Measurements from ENCODE around the gene AVL9.
A peak's percentile ranks its signal among the peaks of the same experiment; 100 is the strongest.
"Not testable (repeated sequence)": the region's sequence is repeated elsewhere in the genome, so short reads cannot be mapped to it uniquely, and the experiment has no call there.

The AVL9 gene

DNA sequence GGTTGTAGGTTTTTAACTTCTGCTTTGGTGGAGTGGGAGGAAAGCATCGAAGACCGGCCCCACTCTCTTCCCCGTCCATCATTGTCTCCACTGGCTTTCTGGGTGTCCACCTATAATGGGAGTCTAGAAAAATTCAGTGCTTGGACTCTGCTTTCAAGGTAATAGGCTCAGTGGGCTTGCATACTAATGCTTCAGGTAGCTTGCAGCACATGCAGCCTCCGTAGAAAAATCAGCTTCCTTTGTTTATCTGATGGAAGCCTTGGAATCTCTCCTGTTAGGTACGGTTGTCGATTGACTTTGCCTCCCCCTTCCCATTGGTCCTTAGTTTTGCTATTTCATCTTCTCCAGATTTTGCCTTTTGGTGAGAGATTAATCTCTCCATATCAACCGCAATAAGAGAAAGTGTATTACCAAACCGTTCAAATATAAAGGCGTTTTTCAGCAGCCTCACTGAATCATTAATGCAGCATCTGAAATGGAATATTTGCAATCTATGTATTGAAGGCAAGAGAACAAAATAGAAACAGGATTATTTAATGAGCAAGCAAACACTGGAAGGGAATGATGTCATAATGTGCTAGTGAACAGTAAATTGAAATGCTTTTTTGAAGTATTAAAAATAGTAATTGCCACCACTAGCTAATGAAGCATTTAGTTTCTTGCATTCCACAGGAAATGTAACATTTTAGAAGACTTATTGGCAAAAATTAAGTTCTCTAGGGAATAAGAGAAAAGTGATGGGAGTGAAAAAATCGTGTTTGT lies 944 bp downstream of the AVL9 start:
- no peak for DNase-seq

DNA sequence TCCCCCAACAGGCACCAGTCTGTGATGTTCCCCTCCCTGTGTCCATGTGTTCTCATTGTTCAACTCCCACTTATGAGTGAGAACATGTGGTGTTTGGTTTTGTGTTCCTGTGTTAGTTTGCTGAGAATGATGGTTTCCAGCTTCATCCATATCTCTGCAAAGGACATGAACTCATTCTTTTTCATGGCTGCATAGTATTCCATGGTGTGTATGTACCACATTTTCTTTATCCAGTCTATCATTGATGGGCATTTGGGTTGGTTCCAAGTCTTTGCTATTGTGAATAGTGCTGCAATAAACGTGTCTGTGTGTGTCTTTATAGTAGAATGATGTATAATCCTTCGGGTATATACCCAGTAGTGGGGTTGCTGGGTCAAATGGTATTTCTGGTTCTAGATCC lies 4.5 kb downstream of the AVL9 start:
- not testable (repeated sequence) for DNase-seq

DNA sequence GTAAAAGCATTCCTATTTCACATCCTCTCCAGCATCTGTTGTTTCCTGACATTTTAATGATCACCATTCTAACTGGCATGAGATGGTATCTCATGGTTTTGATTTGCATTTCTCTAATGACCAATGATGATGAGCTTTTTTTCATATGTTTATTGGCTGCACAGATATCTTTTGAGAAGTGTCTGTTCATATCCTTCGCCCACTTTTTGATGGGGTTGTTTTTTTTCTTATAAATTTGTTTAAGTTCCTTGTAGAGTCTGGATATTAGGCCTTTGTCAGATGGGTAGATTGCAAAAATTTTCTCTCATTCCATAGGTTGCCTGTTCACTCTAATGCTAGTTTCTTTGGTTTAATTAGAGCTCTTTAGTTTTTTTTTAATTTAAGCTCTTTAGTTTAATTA lies 4.9 kb downstream of the AVL9 start:
- not testable (repeated sequence) for DNase-seq

DNA sequence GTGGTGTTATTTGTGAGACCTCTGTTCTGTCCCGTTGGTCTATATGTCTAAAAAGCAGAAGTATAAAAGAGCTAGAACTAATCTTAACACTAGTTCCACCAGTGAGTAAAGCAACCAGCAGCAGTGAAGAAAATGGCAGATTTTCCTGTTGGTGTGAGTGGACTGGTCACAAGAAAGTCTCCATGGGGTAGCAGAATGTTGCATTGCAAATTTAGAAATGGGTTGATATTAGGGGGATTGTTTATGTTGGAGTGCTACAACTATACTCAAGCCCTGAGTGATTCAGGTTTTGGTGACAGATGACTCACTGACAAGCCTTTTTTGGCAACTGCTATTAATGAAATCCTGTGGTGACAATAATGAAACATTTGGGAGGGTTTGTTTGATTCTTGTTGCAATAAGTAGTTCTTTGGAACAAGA lies 5.6 kb downstream of the AVL9 start:
- DNase-seq = no peak

DNA sequence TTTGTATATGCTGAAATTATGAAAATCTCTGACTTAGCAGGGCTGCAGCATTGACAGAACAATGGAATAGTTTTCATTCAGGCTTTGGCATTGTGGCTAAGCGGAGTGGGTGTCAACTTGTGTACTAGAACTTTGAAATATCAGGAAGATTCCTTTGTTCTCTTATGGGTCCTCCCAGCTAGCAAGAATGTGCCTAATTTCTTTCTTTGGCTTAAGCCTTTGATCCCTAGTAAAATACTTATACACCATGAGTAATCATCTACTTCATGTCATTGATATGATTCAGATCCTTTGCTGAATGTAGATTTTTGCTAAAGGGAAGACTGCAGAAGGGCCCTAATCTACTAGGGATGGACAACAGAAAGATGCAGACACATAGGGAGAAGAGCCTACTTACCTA lies 6.2 kb downstream of the AVL9 start:
- peak; percentile 75 for DNase-seq

DNA sequence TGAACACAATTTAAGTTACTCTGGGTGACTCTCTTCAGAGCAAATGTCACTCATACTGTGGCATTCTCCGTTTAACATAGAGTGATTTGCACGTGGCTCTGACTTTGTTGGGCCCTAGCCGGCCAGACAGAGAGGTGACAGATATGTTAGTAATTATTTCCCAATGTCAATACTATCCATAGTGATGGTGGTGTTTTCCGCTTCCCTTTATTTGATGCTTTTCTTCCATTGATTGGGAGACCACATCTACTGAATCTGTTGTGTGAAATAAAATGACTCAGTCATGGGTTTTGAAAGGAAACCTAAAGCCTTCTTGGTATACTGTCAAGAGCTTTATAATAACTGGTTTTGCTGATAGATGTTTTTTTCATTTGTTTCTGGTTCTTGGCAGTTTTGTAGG lies 7.4 kb downstream of the AVL9 start:
- DNase-seq = no peak

DNA sequence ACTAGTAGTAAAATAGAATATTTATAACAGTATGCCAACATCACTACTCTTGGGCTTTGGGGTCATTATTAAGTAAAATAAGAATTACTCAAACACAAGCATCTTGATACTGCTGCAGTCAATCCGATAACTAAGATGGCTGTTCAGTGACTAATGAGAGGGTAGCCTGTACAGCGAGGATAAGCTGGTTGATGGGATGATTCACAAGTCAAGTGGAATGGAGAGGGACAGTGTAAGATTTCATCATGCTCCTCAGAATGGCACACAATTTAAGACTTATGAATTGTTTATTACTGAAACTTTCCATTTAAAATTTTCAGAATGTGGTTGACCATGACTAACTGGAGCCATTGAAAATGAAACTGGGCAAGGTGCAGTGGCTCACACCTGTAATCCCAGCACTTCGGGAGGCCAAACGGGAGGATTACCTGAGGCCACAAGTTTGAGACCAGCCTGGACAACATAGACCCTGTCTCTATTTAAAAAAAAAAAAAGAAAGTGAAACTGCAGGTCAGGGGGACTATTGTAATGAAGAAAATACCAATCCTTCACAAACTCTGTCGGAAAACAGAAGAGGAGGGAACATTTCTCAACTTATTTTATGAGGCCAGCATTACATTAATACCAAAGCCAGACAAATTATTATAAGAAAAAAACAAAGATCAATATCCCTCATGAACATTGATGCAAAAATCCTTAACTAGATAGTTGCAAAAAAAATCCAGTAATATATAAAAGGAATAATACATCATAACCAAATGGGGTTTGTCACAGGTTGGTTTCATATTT lies 11.2 kb downstream of the AVL9 start:
- peak; percentile 97 for DNase-seq

DNA sequence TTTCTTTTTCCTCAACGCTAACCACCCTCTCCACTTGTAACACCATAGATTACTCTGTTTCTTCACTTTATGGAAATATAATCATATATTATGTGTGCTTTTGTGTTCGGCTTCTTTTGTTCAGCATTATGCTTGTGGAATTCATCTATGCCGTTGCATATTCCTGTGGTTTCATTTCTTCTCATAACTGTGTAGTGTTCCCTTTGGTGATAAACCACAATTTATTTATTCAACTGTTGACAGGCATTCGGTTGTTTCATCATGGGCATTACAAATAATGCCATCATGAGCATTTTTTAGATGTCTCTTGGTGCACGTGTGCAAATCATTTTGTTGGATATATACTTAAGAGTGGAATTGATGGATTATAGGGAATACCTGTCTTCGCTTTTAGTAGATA lies 12.1 kb downstream of the AVL9 start:
- peak; percentile 66 for DNase-seq

DNA sequence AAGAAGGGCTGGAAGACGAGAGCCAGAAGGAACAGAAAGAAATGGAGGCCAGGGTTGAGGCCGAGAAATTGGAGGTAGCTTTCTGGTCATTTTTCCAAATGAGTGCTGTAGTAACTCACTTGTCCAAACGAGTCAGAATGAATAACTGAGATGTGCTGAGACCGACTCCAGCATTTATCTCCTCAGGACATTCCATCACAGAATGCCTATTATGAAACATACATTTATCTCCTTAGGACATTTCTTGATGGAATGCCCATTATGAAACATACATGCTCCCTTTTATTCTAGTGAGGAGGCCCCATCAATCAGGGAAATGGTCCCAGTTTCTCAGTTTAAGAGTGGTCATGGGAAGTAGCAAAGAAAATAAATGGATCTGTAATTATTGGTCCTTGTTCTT lies 16.5 kb downstream of the AVL9 start:
- peak; percentile 93 for DNase-seq

DNA sequence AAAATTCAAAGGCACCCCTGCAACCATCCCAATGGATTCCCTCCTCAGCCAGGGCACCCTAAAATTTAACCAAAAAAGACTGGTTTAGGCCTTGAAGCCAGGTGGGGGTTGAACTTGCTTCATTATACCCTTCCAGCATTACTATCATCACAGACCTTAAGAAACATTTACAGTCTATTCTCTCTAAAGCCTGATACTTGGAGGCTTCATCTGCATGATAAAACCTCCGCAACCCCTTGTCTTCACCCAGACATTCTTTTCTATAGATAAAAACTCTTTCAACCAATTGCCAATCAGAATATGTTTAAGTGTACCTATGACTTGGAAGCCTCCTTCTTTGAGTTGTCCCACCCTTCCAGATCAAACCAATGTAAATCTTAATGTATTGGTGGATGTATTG lies 17.9 kb downstream of the AVL9 start:
- no peak for DNase-seq

DNA sequence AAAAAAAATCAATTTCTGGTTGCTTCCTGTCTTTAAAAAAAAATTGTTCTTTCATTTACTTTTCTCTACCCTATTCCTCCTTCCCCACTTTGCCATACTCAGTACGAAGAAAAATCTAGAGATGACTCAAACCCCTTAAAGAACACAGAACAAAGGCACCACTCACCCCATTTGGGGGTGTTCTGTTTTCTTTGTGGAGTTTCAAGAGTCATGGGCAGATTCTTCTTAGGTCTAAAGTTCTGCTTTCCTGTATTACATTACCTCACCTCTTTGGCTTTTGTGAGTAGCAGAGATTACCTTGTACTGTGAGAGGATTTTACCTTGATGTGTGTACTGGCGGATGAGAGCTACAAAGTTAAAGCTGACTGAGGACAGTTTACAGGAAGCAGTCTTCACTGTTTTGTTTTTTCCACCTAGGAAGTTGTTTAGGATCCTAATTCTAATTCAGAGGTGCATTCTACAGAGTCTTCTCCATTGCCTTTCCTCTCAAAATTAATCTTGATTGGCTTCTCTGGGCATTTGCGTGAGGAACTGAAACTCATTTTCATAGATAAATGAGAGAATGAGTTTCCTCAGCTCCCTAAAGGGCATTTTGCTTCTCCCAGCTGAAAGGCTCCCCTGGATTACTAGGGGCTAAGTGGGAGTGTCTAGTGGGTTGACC lies 20.7 kb downstream of the AVL9 start:
- peak; percentile 77 for DNase-seq

DNA sequence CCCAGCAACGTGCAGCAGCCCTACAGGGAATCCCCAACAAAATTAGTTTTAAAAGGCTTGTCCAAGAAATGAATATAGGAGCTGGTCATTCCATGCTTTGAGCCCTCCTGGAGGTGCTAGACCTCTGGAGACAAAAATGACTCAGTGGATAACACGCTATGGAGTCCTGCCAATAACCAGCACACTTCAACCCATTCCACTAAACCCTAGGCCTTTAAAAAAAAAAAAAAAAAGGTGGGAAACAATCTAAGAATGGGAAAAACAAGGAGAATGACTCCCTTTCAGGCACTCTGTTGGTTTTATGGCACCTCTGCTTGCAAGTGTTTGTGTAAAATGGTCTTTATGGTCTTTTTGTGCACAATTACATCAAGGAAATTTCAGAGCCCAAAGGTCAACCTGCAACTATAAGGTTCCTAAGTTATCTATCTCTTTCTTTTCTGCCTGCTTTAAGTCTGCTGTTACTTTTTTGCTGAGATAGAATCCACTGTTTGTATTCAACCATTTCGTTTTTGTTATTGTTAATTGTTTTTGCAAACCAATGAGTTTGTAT lies 21.3 kb downstream of the AVL9 start:
- DNase-seq = peak; percentile 63

DNA sequence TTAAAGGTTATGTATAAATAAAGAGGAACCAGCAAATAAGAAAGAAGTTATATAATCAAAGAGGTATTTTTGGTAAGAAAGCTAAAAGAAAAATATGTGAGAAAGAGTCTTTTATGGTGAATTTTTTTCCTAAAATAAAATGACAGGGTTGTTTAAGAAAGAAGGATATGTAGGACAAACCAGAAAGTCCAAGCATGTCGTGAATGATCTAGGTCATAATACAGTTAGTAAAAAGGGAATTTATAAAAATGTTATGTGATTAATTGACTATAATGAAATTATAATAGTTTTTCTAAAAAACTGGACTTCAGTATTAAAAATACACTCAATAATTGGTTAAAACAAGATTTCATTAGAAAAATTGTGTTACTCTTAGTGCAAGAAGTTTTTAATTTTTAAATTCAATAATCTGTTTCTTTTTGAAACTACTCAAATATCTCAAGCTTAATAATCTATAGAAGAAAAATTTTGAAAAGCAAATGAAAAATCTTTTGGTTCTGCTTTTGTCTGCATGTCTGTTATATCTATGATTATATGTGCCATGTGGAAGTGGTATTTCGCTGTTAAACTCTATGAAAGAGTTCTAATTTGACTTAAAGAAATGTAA lies 23.3 kb downstream of the AVL9 start:
- DNase-seq = peak; percentile 75

DNA sequence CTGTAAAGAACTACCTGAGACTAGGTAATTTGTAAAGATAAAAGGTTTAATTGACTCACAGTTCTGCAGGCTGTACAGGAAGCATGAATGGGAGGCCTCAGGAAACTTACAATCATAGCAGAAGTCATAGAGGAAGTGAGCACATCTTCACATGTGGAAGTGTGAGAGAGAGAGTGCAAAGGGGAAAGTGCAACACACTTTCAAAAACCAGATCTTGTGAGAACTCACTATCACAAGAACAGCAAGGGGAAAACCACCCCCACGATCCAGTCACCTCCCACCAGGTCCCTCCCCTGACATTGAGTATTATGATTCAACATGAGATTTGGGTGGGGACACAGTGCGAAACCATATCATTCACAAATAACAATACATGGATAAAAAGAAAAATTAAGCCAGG lies 24.5 kb downstream of the AVL9 start:
- DNase-seq = no peak

DNA sequence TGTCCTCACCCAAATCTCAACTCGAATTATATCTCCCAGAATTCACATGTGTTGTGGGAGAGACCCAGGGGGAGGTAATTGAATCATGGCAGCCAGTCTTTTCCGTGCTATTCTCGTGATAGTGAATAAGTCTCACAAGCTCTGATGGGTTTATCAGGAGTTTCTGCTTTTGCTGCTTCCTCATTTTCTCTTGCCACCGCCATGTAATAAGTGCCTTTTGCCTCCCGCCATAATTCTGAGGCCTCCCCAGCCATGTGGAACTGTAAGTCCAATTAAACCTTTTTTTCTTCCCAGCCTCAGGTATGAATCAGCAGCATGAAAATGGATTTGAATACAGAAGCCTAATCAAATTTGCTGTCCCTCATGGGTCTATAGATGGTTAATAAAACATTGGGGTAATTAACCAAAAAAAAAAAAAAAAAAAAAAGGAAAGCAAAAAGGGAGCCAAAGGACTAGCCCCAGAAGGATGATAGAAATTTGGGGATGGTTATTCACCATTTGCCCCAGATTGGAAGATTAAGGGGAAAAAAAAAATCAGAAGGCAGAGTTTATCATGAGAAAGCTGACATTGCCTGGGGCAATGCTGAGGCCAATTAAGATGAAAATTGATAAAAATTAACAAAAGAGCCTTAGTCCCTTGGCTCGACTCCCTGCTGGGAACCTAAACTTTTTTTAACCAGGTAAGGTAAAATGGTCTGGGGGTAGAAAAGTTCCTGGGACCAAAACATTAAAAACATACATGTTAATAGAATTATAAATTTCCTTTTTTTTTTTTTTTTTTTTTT lies 27.6 kb downstream of the AVL9 start:
- DNase-seq = no peak

DNA sequence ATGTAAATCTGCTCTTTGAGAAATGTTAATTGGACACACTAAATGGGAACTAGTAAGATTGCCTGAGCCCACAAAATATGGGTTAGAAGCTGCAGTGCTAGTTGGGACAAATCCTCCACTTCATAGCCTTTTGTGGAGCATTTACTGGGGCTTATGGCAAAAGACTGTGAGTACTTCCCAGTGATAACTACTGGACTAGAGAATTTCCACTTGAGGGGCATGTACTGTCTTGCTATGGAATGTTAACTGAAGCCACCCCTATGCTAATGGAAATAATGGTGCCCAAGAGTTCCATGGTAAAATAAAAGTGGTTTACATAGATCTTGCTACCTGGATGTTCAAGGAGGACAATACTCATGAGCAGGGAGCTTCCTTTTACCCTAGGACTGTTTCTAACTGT lies 29.3 kb downstream of the AVL9 start:
- no peak for DNase-seq

DNA sequence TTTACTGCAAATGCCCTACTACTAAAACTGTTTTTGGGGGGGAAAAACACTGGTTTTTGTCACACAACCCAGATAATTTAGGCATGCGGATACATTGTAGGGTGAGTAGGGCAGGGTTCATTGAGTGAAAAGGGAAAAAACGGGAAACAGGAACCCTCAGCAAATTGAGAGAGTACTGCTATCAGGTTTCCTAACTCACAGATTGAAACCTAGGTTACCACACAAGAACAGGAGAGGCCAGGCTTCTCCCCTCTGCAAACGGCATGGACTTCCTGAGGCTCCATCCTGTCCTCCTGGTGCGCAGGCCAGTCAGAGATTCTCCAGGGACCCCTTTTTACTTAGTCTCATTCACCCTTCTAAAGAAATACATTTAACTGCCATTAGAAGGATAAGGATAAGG lies 30.6 kb downstream of the AVL9 start:
- no peak for DNase-seq

DNA sequence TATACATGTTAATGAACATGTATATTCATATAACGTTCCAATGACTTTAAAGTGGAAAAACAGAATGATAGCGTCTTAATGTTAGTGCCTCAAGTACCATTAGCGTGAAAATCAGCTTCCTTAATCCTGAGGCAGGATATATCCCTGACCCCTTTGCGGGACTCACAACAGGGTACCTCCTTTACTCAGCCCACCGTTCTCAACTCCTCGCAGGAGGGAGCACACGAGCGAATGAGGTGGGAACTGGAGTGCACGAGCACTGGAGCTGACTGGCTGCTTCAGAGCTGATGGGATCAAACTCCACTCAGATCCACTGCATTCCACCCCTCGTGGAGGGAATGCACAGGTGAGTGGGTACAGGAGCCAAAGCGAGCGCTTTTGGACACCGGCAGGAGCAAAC lies 36.1 kb downstream of the AVL9 start:
- DNase-seq = no peak

DNA sequence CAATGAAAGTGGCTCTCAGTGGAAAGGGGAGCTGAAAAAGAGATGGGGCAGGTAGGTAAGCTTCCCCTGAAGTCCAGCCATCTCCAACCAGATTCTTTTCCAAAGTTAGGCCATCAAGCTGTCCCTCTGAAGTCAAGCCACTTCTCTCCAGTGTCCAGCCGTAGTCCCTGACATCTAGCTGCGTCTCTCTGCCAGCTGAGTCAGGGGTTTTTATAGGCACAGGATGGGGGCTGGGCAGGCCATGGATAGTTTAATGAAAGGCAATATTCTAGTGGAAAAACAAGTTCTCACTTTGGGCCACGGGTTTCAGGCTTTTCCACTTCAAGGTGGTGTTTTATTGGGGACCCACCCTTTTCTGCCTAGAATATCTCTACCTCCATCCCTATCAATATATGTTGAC lies 36.8 kb downstream of the AVL9 start:
- no peak for DNase-seq

DNA sequence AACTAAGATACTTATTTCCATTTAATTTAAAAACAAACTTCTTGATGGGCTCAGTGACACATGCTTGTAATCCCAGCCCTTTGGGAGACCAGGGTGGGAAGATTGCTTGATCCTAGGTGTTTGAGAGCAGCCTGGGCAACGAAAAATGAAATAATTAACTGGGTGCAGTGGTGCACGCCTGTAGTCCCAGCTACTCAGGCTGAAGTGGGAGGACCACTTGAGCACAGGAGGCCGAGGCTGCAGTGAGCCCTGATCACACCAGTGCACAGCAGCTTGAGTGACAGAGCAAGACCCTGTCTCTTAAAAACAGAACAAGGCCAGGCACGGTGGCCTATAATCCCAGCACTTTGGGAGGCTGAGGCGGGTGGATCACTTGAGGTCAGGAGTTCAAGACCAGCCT lies 37.4 kb downstream of the AVL9 start:
- no peak for DNase-seq

DNA sequence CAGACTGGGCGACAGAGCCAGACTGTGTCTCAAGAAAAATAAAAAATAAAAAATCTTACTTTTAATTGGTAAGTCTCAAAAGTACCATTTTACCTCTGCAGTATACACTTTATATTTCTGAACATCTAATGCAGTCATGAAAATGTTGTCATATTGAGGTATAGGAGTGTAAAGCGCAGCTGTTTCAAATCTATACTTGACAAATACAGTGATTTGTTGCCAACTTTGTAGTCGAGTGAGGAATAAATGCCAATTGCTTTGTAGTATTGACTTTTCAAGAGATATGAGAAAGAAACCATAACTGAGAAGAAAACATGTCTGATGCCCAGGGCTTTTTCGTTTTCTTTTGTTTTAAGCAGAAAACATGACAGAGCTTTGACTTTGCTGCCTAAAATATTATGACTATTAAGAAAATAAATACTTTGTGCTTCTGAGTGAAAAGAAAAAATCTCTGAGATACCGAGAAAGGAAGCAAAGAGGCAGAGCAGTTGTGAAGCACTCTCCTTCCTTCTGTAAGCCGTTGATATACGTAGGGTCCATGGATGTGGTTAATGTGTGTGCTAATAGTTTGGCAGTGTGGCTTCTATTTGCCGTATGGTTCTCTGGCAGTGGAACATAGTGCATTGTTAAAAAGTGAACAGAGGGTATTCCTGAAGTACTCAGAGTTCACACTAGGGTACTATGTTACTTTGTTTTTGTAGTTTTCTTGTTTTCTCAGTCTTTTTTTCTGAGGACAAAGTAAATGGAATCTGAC lies 38.2 kb downstream of the AVL9 start:
- DNase-seq = no peak
